NCI-H345 treated with DMSO at 0.1 percent for 48 hours (cell line): Measurements from ENCODE around the gene WDR6.

ENCODE experiments used
- DNase-seq: peaks from one replicate; lab custom pipeline; 2025; ENCODE audit not compliant: unreplicated experiment; lab: John Stamatoyannopoulos, UW

The WDR6 gene

DNA sequence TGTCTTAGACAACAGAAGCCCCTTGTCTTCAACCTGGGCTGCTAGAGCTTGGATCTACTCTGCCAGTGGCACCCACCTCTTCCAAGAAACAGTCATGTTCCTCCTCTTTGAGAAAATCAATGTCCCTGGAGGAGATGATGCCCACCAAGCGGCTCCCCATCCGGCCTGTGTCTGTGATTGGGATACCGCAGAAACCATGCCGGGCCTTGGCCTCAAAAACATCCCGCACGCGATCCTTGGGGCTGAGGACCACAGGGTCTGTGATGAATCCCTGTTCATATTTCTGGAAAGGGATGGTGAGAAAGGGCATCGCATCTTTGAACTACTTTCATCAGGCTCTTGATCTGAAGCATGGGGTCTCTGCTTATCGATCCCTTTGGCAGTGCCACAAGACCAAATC is 20.4 kb downstream of the WDR6 start:
- DNase-seq, result no peak

- no peak for DNase-seq
These were observed 21.1 kb downstream of the WDR6 start for GRCh38 chr3:49028298-49028672.

- peak; percentile 72 for DNase-seq
These were observed 21.7 kb downstream of the WDR6 start, which contains the start of gene IMPDH2 for GRCh38 chr3:49028673-49029562. IMPDH2 (minus strand) TSS chr3:49029398; CDS start chr3:49029350, 48 bp downstream.

- no peak for DNase-seq
These were observed 22.3 kb downstream of the WDR6 start for GRCh38 chr3:49029563-49029884.

DNA sequence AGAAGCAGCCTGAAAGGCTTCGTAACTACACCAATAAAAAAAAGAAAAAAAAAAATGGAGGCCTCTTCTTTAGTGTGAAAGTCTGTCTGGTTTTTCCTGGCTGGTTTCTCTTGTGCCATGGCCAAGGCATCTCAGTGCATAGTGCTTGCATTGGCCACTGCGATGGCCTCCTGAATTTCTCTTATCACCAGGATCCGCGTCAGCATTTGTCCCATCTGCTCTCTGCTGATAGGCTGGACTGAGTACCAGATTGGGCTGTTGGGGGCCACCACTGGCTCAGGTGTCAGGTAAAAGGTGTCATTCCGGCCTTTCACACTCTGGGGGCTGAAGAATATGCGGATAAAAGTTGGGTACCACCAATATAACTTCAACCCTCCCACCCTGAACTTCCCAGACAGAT is 23.1 kb downstream of the WDR6 start:
- DNase-seq, result no peak

DNA sequence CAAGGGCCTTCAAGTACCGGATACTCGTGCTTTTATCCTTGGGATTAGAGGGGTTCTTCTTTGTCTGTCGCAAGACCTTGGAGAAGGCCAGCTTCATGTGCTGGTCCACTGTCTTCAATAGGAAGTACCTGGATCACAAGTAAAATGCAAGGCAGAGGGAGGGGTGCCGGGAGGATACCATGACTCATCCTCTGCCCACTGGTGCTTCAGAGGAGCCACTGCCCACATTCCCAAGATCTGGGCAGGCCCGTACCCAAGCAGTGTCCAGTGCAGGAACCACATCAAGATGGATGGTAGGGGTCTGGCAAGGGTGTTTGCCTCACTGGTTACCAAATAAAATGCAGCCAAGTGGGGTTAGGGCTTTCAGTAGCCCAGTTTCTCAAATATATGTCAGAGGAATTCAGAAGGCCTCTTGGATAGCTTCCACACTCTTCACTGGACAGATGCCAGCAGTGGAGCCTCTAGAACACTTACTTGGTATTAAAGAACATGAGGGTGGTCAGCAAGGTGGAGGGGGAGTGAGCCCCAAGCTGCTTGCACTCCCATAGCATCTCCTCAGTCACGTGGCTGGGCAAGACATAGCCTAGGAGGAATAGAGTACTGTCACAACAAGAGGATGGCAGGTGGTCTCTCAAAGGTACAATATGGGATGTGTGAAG is 25.6 kb downstream of the WDR6 start:
- no peak for DNase-seq

DNA sequence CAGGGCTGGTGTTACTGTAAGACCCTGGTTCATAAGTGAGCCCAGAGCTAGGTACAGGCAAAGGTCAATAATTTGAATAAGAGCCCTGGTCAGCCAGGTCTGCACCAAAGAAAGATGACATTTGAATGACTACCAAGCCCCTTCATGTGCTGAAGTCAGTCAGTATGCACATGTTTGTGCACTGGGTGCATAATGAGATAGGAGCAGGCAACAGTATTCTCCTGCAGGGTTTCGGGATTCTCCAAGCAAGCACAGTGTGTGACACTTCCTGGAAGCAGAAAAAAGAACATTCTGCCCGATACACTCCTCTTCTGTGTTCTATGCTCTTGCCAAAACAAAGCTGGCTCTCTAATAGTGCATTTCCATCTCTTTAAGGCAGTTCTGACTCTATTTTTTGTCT is 27.5 kb downstream of the WDR6 start:
- DNase-seq, result no peak

GRCh38 chr3:49035281-49035680 is 28.1 kb downstream of the WDR6 start:
- no peak for DNase-seq

DNA sequence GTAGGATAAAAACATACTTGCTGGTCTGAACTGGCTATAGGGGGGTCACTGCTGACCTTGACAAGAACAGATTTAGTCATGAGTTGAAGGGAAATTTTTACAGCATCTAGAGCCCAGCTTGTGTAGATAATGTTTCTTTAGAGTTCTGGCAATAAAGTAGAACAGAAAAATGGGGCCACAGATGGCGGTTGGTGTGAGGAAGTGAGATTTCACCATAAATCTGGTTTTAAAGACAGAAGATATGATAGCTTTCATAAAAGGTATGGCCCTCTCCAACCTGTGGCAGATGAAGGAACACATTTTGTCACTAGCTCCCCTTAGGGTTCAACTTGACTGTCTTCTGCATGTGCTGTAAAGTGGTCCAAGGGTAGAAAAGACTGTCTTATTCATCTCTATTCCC is 46.4 kb downstream of the WDR6 start:
- DNase-seq, result no peak

DNA sequence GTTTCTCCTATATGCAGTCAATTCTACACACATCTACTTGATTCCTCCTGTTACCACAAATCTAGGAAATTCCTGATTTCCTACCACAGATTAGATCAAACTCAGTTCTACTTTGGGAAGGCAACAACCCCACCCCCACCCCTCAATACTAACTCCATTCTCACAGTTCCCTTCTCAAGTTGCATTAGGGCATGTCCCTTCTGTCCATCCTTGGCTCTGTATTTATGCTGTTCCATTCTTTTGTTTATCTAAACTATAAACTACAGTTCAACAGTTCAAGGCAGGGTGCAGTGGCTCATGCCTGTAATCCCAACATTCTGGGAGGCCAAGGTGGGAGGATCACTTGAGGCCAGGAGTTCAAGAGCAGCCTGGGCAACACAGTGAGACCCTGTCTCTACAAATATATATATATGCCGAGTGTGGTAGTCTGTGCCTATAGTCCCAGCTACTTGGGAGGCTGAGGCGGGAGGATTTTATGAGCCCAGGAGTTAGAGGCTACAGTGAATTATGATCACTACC is 47.2 kb downstream of the WDR6 start:
- DNase-seq, result no peak

DNA sequence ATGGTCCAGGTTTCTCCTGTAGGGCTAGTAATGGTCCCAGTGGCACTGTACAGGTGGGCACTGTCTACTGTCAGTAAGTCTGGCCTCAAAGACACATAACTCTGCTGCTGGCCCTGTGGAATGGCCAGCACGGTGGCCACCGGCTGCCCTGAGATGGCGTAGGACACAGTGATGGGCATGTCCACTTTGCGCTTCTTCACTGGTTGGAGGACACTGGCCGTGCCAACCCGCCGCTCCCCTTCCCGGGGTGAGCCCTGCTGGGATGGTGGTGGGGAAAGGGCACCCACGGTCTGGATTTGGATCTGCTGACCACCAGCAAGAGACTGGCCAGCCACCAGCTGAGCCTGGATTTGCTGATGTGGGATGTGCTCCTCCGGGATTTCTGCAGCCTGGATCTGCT is 50.1 kb downstream of the WDR6 start:
- DNase-seq, result no peak

- DNase-seq, result no peak
These were observed 50.8 kb downstream of the WDR6 start for GRCh38 chr3:49058011-49058410.
